ENCODE measurements around the gene CACNB4. TPM values are rescaled to one million over a fixed set of nuclear protein-coding genes. Genes with fewer than 3 reads are reported as not detected.

Gene CACNB4
- total RNA-seq, 2 donors from 2014 or later: 5.6 to 13.8 TPM

DNA sequence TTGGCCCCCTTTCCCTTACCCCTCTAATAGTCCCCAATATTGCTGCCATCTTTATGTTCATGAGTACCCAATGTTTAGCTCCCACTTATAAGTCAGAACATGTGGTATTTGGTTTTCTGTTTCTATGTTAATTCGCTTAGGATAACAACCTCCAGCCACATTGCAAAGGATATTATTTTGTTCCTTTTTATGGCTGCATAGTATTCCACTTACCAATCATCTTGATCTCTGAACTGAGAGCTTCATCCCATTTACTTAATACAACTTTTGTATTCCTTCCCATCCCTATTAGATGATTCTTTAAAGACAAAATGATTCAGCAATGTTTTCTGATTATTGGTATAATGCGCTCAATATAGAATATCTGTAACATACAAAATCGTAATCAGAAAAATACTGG, 307.3 kb downstream of the CACNB4 start:
- no peaks in the 10 kb centered on the region for H3K27me3 ChIP-seq (replicated peaks; ENCODE audit: insufficient read depth)
- no peak overlapping the region for H3K4me3 ChIP-seq
- DNase-seq (ENCODE audit: low spot score) (no peak), ATAC-seq (ENCODE audit: insufficient number of reproducible peaks, low FRiP score, low read depth) (no peak)
- no peaks in the 10 kb centered on the region for H3K36me3 ChIP-seq
- TF ChIP-seq, protein P1, sequence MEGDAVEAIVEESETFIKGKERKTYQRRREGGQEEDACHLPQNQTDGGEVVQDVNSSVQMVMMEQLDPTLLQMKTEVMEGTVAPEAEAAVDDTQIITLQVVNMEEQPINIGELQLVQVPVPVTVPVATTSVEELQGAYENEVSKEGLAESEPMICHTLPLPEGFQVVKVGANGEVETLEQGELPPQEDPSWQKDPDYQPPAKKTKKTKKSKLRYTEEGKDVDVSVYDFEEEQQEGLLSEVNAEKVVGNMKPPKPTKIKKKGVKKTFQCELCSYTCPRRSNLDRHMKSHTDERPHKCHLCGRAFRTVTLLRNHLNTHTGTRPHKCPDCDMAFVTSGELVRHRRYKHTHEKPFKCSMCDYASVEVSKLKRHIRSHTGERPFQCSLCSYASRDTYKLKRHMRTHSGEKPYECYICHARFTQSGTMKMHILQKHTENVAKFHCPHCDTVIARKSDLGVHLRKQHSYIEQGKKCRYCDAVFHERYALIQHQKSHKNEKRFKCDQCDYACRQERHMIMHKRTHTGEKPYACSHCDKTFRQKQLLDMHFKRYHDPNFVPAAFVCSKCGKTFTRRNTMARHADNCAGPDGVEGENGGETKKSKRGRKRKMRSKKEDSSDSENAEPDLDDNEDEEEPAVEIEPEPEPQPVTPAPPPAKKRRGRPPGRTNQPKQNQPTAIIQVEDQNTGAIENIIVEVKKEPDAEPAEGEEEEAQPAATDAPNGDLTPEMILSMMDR (IDR thresholded peaks at IDR 0.05): no peak
- no peaks in the 10 kb centered on the region for H3K4me1 ChIP-seq (ENCODE audit: control insufficient read depth in 1 of 2, low read depth in 2 of 2)
- H3K9me3 ChIP-seq: no peaks in the 10 kb centered on the region
- no peak overlapping the region for H3K27ac ChIP-seq

DNA sequence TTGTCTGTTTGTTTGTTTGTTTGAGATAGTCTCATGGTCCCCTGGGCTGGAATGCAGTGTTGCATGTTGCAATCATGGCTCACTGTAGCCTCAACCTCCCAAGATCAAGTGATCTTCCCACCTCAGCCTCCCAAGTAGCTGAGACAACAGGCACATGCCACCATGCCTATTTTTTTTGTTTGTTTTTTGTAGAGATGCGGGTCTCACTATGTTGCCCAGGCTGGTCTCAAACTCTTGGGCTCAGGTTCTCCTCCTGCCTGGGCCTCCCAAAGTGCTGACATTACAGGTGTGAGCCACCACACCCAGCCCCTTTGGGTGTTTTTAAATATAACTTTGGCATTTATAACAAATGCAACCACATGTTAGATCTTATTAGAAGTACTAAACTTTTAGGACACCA, 308.2 kb downstream of the CACNB4 start:
- DNase-seq (ENCODE audit: low spot score) (no peak), ATAC-seq (ENCODE audit: insufficient number of reproducible peaks, low FRiP score, low read depth) (no peak)
- Histone ChIP-seq H3K4me3 (no peak overlapping the region), H3K36me3 (no peaks in the 10 kb centered on the region), H3K4me1 (ENCODE audit: control insufficient read depth in 1 of 2, low read depth in 2 of 2) (no peaks in the 10 kb centered on the region), H3K27ac (no peak overlapping the region), H3K9me3 (no peaks in the 10 kb centered on the region), H3K27me3 (replicated peaks; ENCODE audit: insufficient read depth) (no peaks in the 10 kb centered on the region)
- TF ChIP-seq, protein P1 (IDR thresholded peaks at IDR 0.05): no peak

DNA sequence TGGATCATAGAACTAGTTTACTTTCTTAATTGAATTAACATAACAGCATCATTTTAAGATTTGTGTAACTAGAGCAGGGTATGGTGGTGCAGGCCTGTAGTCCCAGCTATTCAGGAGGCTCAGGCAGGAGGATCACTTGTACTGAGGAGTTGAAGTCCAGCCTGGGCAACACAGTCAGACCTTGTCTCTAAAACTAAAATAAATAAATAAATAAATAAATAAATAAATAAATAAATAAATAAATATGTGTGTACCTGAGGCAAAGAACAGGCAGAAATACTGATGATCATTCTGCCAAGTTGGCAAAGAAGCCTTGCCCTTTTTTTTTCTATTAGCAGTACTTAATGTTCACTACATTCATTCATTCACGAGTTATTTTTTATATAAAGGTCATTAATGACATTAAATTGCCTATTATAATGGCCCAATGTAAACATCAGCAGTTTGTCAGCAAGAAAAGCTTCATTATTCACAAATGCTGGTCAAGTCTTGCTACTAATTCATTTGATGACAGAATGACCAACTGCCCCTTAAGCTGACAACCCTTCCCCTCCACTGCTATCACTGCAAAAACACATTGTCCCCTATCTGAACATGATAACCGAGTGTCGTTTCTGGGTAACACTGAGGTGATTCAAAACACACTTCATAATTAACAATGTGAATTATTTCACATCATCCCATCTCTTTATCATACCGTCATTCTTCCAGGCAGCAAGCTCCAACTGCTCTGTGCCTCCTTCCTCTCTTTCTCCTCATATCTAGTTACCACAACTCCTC, 309.6 kb downstream of the CACNB4 start:
- Histone ChIP-seq H3K27ac (no peak overlapping the region), H3K27me3 (replicated peaks; ENCODE audit: insufficient read depth) (no peaks in the 10 kb centered on the region), H3K4me3 (no peak overlapping the region), H3K36me3 (no peaks in the 10 kb centered on the region), H3K9me3 (no peaks in the 10 kb centered on the region), H3K4me1 (ENCODE audit: control insufficient read depth in 1 of 2, low read depth in 2 of 2) (no peaks in the 10 kb centered on the region)
- no peak for ATAC-seq (ENCODE audit: insufficient number of reproducible peaks, low FRiP score, low read depth)
- DNase-seq (ENCODE audit: low spot score): no peak
- TF ChIP-seq, protein P1 (IDR thresholded peaks at IDR 0.05): no peak

DNA sequence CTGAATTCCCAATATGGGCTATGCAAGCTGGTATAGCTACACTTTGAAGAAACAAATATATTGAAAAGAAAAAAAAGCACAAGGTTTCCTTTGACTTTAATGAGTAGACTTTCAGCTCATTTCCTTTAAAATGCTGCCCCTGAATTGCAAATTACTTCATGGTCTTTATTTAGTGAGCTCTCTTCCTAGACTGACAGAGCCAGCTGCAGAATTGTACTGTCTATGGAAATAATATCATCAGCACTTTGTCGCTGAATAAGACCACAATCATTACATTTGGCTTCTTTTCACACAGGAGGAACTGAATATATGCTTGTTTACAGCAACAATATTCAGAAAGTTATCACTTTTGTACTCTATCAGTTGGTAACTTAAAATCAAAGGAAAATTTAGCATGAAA, 312.4 kb downstream of the CACNB4 start:
- no peaks in the 10 kb centered on the region for H3K27me3 ChIP-seq (replicated peaks; ENCODE audit: insufficient read depth)
- DNase-seq (ENCODE audit: low spot score): no peak
- no peaks in the 10 kb centered on the region for H3K9me3 ChIP-seq
- ATAC-seq (ENCODE audit: insufficient number of reproducible peaks, low FRiP score, low read depth): no peak
- no peak overlapping the region for H3K4me3 ChIP-seq
- H3K4me1 ChIP-seq (ENCODE audit: control insufficient read depth in 1 of 2, low read depth in 2 of 2): no peaks in the 10 kb centered on the region
- H3K27ac ChIP-seq: no peak overlapping the region
- TF ChIP-seq, protein P1 (IDR thresholded peaks at IDR 0.05): no peak
- H3K36me3 ChIP-seq: peaks cover 8% of the 10 kb centered on the region

DNA sequence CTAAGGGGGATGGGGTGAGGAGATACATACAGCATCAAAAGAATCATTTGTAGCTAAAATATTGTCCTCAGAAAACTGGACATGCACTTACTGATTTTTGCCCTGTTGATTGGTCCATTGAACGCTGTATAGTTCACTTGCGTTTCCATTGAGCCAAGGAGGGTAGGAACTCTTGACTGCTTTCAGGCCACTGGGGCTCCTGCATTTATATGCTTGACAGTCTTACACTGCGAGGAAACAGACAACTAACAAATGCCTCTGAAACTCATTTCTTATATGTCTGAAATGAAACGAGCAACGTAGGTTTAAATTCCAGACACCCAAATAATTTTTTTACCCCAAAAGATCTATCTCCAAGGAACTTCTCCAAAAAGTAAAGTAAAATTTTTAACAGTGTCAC, 312.8 kb downstream of the CACNB4 start:
- no peak overlapping the region for H3K27ac ChIP-seq
- no peaks in the 10 kb centered on the region for H3K27me3 ChIP-seq (replicated peaks; ENCODE audit: insufficient read depth)
- H3K36me3 ChIP-seq: peaks cover 12% of the 10 kb centered on the region

More for the DNA sequence above, 312.8 kb downstream of the CACNB4 start:
- DNase-seq (ENCODE audit: low spot score): no peak
- TF ChIP-seq, protein P1 (IDR thresholded peaks at IDR 0.05): no peak
- no peak for ATAC-seq (ENCODE audit: insufficient number of reproducible peaks, low FRiP score, low read depth)
- no peak overlapping the region for H3K4me3 ChIP-seq
- H3K9me3 ChIP-seq: no peaks in the 10 kb centered on the region
- no peaks in the 10 kb centered on the region for H3K4me1 ChIP-seq (ENCODE audit: control insufficient read depth in 1 of 2, low read depth in 2 of 2)
